Stimulated activated CD8-positive, alpha-beta memory T cell treated with anti-CD3 and anti-CD28 coated beads, Interleukin-15, amount 100 ng/mL, for 24 hours (primary cell): Measurements from ENCODE around the gene GOLGA8B.
"Not testable (repeated sequence)": the region's sequence is repeated elsewhere in the genome, so short reads cannot be mapped to it uniquely, and the experiment has no call there.

ENCODE experiments used
- DNase-seq: peaks from one replicate; pipeline ENCODE4 v3.0.0-alpha.2; 2020; ENCODE audit warnings: low read depth

Gene GOLGA8B

DNA sequence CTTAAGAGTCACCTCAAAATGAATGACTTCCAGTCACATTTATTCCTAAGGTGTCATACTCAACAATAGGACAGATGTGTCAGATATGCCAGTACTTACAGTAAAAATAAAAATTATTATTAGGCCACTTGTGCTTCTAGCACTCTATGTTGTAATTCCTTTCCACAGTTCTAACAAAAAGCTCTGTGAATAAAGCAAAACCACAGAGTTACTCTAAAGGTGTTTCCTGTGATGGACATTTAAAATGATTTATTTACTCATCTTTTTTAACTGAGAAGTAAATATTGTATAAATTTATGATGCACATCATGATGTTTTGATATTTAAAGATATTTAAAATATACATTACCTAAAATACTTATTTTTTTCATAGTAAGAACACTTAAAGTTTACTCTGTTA is 13.9 kb upstream of the GOLGA8B start:
- DNase-seq, result no peak

DNA sequence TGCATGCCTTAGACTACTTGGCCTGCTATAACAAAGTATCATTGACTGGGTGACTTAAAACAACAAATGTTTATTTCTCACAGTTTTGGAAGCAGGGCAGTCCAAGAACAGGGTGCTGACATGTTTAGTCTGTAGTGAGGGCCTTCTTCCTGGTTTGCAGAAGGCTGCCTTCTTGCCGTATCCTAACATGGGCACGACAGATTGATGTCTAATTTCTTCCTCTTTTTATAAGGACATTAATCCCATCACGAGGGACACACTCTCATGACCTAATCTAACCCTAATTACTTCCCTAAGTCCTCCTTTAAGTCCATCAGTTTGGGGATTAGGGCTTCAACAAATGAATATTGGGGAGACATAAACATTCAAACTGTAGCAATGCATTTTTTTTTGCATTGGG is 10.9 kb upstream of the GOLGA8B start:
- no peak for DNase-seq

DNA sequence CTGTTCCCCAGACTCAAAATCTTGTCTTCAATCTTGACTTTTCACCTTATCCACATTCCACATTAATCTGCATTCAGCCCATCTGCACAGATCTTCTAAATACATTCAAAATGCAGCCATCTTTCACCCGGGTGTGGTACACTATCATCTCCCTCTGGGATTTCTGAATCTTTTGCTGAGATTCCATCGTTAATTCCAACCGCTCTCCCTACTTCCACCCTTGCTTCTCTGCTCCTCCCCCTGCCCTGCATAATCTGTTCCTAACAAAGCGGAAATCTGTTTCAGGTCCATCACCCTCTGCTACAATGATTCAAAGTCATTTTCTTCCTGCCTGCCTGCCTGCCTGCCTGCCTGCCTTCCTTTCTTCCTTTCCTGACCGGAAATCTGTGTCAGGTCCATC is 7.9 kb upstream of the GOLGA8B start:
- no peak for DNase-seq

DNA sequence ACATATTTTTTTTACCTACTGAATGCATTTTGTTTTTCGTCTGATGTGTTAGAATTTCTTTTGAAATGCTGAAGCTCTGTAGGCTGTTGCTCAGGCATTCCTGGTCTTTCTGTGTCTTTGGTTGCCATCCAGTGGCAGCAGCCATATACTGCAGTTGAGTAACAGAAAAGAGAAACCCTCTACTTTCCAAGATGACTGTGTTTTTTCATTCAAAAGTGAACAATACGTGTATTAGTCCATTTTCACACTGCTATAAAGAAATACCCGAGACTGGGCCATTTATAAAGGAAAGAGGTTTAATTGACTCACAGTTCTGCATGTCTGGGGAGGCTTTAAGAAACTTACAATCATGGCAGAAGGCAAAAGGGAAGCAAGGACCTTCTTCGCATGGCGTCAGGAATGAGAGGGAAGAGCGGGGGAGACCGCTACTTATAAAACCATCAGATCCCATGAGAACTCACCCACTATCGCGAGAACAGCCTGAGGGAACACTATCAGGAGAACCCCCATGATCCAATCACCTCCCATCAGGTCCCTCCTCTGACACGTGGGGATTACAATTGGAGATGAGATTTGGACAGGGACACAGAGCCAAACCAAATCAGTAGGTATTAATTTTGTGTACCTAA is 4.7 kb upstream of the GOLGA8B start:
- no peak for DNase-seq

DNA sequence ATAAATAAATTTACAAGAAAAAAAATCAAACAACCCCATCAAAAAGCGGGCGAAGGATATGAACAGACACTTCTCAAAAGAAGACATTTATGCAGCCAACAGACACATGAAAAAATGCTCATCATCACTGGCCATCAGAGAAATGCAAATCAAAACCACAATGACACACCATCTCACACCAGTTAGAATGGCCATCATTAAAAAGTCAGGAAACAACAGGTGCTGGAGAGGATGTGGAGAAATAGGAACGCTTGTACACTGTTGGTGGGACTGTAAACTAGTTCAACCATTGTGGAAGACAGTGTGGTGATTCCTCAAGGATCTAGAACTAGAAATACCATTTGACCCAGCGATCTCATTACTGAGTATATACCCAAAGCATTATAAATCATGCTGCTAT is 2.5 kb upstream of the GOLGA8B start:
- not testable (repeated sequence) for DNase-seq

DNA sequence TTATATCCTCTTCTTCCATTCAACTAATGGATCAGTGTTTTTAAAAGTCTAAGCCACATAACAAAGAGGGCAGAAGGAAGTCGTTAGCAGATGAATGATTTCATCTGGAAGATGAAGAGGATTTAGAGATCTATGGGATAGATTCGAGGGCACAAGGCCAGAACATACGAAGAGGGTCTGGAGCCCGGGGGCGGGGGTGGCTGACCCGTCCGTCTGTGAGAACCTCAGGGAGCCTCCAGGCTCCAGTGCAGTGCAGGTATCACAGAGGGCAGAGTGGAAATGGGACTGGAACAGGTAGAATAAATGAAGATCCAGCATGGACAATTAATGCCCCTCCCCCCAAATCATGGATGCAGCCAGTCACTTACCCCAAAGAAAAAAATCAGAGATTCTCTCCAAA is 1.5 kb upstream of the GOLGA8B start:
- no peak for DNase-seq

DNA sequence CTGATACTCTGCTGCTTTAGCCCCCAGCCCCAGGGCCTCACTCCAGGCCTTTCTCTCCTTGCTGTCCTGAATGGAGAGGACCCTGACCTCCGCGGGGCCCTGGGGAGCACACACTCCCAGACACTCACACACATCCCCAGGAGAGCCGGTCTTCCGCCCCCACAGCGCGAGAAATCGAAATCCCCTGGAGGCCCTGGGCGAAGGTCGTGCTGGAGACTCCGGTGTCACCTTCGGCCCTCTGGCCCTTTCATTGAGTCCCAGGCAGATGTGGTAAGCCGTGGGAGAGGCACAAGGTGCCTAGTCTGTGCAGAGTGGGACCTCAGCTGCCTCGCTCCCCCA is 848 bp upstream of the GOLGA8B start:
- no peak for DNase-seq

DNA sequence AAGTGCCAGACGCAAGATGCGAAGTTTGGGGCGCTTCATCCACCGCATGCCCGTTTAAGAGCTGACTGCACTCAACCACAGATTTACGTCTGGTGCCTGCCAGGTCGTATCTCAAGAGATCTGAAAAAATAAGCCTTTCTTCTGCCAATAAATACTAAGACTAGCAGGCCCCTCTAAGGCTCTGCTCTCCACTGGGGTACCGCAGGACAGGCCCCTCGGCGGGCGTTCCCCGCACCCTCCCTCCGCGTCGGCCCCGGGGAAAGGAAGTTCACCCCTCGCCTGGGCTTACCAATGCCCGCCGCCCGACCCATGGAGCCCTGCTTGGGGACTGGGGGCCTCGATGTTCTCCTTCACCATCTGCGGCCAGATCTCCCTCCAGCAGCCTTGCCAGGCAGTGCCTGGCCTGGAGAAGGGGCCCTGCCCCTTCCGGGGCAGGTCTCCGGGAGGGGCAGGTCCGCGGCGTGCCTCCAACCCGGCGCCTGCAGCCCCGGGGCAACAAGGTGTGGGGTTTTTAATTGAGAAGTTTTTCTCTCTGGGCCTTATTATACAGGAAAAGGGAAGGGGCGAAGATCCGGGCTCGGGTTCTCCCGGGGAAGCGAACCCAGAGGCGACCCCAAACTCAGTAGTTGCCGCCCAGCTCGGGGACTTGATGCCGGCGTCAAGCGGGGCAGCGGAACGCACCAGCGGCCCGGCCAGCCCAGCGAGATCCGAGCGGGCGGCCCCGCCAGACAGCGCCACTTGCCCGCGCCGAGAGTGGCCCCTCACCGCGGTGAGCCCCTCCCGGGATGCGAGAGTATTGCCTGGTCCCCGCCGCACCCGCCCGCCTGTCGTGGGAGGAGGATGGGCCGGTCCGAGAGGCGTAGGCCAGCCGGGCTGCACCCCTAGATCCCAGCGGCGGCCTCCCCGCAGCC is 735 bp downstream of the GOLGA8B start:
- DNase-seq, result no peak

DNA sequence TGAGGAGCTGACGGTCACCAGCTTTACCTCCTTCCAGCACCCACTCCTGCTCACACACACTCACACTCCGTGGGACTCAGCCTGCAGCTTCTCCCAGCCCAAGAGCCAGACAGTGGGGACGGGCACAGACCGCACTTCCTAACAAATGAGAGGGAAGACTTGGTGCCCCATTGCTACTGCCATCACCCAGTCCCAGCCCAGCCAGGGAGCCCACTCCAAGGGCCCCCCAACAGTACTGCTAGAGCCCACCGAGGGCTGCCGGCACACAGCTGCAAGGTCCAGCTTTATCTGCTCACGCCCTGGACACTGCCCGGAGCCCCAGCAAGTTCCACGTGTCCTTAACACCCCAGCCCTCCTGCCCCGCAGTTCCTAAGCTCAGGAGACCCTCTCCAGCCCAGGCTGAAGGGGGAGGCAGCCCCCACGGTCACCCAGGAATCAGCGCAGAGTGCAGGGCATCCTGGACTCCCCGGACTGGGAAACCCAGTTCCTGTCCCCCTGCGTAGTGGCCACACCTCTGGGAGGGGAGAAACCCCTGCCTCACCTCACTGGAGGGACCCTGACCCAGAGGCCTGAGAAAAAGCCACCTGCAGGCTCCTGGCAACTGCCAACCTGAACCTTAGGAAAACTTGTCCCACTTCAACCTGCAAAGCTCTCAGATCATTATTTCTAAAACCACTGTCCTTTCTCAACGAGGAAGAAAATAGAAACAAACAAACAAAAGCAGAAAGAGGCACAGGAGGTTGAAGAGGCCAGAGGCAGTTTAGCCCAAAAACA is 1.6 kb downstream of the GOLGA8B start:
- DNase-seq, result not testable (repeated sequence)

DNA sequence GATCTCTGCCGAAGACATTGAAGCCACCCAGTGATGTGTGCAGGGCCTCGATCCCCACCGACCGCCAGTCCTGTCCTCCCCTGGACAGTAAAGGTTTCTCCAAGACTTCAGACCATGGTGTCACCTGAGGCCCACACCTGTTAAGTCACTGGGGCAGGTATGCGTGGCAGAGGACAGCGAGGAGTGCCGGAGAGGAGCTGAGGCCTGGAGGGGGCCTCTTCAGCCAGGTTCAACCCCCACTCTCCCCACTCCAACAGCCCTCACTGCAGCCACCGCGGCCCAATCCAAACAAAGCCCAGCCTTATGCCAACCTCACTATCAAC is 2.4 kb downstream of the GOLGA8B start:
- DNase-seq, result no peak

DNA sequence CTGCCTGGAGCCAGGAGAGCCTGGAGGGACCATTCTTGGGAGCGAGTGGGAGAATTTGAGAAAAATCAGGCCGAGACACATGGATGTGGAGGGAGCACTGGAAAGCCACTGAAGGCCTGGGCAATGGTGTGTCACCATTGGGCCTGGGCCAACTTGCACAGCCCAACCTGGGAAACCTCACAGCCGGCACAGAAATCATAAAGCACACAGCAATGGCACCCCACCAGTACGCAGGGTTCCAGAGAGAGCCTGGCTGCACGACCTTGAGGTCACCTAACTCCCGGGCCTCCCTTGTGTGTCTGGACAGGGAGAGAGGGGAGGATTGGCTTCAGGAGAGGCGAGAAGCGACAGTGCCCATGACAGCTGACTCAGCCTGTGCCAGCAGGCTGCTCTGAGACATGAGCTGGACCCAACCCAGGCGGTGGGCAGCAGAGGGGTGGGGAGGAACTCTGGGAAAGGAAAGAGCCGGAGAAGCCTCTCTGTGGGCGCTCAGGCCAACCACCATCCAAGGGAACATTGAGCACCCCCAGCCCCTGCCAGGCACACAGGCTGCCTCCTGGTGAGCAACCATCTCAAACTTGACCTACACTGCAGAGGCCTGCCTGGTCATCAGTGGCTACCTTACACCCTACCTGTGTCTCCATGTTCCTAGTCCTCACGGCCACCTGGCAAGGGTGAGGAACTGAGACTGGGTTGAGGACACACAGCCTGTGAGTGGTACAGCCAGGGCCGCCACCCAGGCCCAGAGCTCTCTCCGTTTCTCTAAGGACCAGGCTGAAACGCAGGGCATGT is 3.0 kb downstream of the GOLGA8B start:
- DNase-seq, result not testable (repeated sequence)

DNA sequence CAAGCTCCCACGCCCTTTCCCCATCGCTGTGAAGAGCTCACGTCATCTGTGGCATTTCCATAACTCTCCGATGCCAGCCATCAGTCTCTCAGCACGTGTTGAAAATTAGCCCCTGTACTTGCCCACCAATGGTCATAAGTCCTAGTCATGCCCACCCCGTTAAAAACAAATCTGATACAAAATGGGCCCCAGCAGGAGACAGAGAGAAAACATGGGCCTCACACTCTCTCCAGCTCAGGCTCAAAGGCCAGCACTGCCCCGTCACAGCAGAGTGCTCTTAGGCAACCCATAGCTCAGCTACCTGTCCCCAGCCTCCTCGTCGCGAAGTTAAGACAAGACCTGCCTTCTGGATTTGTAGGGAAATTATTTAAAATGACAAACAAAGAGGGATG is 5.2 kb downstream of the GOLGA8B start:
- no peak for DNase-seq

DNA sequence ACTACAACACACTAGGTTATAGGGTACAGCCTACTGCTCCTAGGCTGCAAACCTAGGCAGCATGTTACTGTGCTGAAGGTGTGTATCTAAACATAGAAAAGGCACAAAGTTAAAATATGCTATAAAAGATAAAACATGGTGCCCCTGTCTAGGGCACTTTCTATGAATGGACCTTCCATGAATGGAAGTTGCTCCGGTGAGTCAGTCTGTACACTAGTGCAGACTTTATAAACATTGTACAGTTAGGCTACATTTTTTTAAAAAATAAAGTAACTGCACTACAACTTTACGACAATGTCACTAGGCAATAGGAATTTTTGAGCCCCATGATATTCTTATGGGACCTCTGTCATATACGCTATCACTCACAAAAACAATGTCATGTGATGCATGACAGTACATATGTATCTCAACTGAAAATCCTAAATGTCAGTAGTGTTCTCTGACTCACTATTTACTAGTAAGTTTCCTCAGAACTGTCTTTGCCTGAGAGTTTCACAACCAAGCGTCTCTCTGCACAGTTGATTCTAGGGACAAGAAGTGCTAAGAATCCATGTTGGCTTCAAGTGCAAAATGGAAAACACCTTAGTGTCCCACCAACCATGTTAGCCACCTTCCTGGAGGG is 5.7 kb downstream of the GOLGA8B start:
- not testable (repeated sequence) for DNase-seq

DNA sequence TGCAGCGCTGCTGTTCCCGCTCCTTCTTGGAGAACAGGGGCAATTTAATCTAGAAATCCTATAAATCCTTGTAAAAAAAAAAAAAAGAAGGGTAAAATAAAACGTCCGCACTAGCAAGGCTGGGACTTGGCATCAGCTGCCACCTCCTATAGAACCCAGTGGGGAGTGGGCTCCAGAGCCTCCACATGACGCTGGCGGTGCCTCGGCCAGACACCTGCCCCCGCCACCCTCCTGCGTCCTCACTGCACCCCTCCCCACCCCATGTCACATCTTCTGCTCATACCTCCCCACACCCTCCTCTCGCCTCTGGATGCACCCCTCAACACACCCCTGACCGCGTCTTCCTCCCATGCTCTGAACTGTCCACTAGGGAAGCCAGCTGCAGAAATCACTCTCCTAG is 8.4 kb downstream of the GOLGA8B start:
- not testable (repeated sequence) for DNase-seq

DNA sequence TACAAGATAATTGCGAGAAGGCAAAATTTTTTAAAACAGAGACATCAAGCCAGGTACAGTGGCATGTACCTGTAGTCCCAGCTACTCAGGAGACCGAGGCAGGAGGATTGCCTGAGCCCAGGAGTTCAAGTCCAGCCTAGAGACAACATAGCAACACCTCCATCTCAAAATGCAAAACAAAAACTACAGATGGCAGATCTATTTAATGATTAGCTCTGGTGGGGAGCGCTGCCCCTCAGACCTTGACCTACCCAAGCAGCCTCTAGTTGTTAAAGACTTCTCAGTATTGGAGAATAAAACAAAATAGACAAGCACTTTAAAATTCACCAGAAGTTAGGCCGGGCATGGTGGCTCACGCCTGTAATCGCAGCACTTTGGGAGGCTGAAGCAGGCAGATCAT is 10.5 kb downstream of the GOLGA8B start:
- not testable (repeated sequence) for DNase-seq

DNA sequence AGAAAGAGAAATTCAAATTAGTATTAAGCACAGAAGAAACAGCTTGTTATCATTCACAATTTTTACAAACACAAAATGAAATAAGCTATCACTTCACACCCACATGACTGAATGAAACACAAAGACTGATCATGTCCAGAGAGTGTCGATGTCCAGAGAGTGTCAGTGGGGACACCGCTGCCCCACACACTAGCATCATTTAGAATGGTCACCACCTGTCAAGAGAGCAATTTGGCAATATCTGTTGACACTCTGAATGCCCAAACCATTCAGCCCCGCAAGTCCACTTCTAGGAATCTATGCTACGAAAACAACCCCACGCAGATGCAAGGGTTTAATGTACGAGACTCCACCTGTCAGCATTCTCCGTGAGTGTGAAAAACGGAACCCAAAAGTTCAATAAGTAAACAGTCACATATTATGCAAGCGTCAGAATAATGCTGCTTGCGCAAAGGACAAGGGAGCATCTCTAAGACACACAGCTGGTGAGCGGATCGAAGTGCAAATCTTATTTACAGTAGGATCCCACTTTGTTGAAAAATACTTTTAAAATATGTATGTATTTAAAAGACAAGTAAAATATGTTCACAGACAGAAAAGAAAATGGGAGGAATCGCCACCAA is 11.3 kb downstream of the GOLGA8B start:
- not testable (repeated sequence) for DNase-seq

DNA sequence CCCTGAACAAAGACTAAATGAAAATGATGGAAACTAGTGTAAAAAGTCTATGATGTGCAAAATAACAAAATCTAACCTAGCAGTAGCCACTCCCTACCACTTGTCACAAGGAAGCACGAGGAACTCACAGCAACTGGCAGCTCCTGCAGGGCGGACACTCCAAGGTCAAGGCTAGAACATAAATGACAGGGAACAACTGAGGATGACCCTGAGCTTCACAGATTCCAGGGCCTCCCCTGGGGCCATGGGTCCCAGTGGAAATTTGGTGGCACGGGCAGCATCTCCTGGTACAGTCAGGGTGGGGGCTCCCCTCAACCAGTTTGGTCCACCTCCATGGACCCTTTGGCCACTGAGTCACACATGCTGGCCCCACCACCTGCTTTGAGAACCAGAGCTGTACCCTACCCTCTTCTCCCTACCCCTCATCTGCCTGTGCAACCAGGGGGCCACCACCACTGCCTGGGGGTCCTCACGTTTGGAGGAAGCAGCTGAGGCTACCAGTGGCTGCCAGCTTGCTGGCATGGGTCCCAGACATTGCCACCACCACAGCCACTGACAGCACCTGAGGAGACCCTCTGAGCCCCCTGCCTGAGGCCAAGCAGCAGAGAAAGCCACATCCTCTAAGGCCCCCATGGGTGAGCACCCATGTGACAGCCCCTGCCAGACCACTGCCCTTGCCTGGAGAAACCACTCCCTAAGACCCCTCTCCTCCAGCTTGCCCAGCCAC is 13.6 kb downstream of the GOLGA8B start:
- not testable (repeated sequence) for DNase-seq

DNA sequence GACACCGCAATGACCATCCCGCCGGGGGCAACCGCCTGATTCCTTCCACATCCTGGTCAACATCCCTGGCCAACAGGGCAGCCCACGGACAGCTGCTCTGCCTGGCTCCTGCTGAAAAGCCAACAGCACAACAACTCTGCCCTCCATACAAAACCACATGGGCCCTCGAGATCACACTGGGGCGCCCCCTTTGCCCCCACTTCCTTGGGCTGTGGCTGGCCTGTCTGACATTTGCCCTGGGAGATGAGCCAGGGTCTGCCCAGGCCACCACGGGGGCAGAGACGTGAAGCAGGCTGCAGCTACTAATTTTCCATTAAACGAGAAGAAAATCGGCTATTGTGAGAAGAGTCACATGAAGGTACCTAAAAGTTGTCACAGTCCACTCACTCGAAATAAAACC is 16.3 kb downstream of the GOLGA8B start:
- not testable (repeated sequence) for DNase-seq

DNA sequence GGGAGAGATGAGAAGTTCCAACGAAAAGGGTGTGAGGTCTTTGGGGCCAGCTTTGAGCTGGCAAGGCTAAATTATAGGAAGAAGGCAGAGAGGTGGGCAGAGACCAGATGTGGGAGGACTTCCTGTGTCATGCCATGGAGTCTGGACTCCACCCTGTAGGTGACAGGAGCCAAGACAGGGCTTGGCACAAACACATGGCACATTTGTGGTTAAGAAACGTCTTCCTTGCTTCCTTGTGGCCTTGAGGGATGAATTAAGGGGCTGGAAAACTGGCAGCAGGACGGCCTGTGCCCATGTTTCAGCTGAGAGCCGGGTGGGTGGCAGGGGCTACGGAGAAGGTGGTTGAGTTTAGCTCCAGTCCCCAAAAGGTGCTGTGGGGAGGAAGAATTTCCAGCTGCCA is 18.7 kb downstream of the GOLGA8B start:
- not testable (repeated sequence) for DNase-seq

DNA sequence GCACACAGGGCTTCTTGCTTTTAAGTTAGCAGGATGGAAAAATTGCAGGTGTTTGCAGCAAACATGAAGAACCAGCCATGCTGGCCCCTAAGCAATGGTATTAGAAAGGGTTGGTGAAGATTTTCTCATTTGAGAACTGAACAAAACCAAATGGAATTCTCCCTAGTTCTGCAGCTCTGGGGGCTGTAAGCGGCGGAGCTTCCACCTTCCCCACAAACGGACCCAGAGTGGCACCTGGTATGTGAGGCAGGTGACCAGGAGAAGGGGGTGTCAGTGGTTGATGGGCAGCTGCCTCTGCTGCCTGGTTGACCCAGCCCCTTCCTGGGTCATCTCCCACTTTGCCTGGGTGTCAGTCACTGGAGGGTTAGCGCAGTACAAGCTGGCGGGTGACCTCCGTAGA is 22.6 kb downstream of the GOLGA8B start:
- not testable (repeated sequence) for DNase-seq

DNA sequence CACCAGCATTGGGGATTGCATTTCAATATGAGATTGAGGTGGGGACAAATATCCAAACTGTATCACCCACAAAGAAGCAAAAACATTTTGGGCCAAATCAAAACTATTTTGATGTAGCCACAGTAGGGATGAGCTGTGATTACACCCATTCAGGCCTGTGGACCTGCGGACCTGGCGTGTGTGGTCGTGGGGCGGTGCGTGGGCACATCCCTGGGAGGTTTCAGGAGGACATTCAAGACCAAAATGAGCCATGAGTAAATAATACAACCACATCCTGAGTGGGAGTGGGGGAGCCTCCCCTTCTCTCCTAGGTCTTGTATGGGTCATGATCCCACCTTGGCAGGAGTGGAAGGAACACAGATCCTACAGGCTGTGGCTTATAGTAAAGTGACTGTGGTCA is 23.7 kb downstream of the GOLGA8B start:
- DNase-seq, result not testable (repeated sequence)
